Activated CD8-positive, alpha-beta memory T cell treated with anti-CD3 and anti-CD28 coated beads, Interleukin-2, amount 50 U/mL, for 48 hours (primary cell): ENCODE data around the gene DSCAML1.

Experiments used
- DNase-seq: peaks from one replicate; pipeline ENCODE4 v3.0.0-alpha.2; 2020

DSCAML1 gene

GRCh38 chr11:117631336-117632140 lies 165.5 kb downstream of the DSCAML1 start:
- DNase-seq: no peak

GRCh38 chr11:117629891-117630538 lies 167.0 kb downstream of the DSCAML1 start:
- DNase-seq: no peak

GRCh38 chr11:117629146-117629545 lies 167.9 kb downstream of the DSCAML1 start:
- no peak for DNase-seq

- no peak for DNase-seq
Observed at GRCh38 chr11:117627259-117627658, 169.8 kb downstream of the DSCAML1 start.

GRCh38 chr11:117626576-117626975 lies 170.4 kb downstream of the DSCAML1 start:
- DNase-seq: no peak

- no peak for DNase-seq
Observed at GRCh38 chr11:117625237-117625636, 171.8 kb downstream of the DSCAML1 start.

- no peak for DNase-seq
Observed at GRCh38 chr11:117623831-117624271, 173.2 kb downstream of the DSCAML1 start.

GRCh38 chr11:117621226-117621625 lies 175.8 kb downstream of the DSCAML1 start:
- no peak for DNase-seq

- DNase-seq: no peak
Observed at GRCh38 chr11:117620659-117621058, 176.4 kb downstream of the DSCAML1 start.

- DNase-seq: no peak
Observed at GRCh38 chr11:117620086-117620485, 176.9 kb downstream of the DSCAML1 start.

- no peak for DNase-seq
Observed at GRCh38 chr11:117619661-117620060, 177.4 kb downstream of the DSCAML1 start.

GRCh38 chr11:117618982-117619355 lies 178.0 kb downstream of the DSCAML1 start:
- no peak for DNase-seq

GRCh38 chr11:117618302-117618981 lies 178.6 kb downstream of the DSCAML1 start:
- DNase-seq: no peak

- DNase-seq: no peak
Observed at GRCh38 chr11:117616979-117617378, 180.0 kb downstream of the DSCAML1 start.

- no peak for DNase-seq
Observed at GRCh38 chr11:117614728-117615127, 182.3 kb downstream of the DSCAML1 start.

- no peak for DNase-seq
Observed at GRCh38 chr11:117613521-117613920, 183.5 kb downstream of the DSCAML1 start.

GRCh38 chr11:117612177-117612576 lies 184.8 kb downstream of the DSCAML1 start:
- no peak for DNase-seq

- no peak for DNase-seq
Observed at GRCh38 chr11:117610901-117611300, 186.1 kb downstream of the DSCAML1 start.

GRCh38 chr11:117610045-117610444 lies 187.0 kb downstream of the DSCAML1 start:
- DNase-seq: no peak

- no peak for DNase-seq
Observed at GRCh38 chr11:117607449-117607848, 189.6 kb downstream of the DSCAML1 start.

GRCh38 chr11:117606790-117607189 lies 190.2 kb downstream of the DSCAML1 start:
- no peak for DNase-seq

GRCh38 chr11:117606211-117606610 lies 190.8 kb downstream of the DSCAML1 start:
- no peak for DNase-seq

- no peak for DNase-seq
Observed at GRCh38 chr11:117605331-117605730, 191.7 kb downstream of the DSCAML1 start.
